Measurements from ENCODE around the gene SCUBE2. TPM values are rescaled to one million over a fixed set of nuclear protein-coding genes. Genes with fewer than 3 reads are reported as not detected.

Gene SCUBE2
- total and polyA plus RNA-seq, 3 donors from 2014 or later = 3.5 to 10.5 (median 5.0) TPM

DNA sequence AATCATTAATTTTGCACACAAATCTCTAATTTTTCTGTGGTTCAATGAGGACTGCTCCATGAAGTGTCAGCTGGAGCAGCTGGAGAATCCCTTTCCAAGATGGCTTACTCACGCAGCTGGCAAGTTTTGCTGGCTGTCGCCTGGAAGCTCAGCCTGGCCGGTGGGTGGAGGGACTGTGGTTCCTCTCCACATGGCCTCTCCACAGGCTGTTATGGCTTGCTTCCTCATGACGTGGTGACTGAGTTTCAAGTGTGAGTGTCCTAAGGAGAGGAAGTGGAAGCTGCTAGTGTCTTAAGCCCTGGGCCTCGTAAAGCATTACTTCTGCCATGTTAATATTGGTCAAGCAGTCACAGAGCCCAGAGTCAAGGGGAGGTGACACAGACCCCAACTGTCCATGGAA, 73.6 kb downstream of the SCUBE2 start:
- TF ChIP-seq, protein P1, sequence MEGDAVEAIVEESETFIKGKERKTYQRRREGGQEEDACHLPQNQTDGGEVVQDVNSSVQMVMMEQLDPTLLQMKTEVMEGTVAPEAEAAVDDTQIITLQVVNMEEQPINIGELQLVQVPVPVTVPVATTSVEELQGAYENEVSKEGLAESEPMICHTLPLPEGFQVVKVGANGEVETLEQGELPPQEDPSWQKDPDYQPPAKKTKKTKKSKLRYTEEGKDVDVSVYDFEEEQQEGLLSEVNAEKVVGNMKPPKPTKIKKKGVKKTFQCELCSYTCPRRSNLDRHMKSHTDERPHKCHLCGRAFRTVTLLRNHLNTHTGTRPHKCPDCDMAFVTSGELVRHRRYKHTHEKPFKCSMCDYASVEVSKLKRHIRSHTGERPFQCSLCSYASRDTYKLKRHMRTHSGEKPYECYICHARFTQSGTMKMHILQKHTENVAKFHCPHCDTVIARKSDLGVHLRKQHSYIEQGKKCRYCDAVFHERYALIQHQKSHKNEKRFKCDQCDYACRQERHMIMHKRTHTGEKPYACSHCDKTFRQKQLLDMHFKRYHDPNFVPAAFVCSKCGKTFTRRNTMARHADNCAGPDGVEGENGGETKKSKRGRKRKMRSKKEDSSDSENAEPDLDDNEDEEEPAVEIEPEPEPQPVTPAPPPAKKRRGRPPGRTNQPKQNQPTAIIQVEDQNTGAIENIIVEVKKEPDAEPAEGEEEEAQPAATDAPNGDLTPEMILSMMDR (IDR thresholded peaks at IDR 0.05) = no peak
- TF ChIP-seq POLR2A (IDR thresholded peaks at IDR 0.05) = no peak
- DNase-seq = peak; percentile 29
- 86% methylated on average over 5 of the region's 5 CpGs for WGBS, 2 donors
- Histone ChIP-seq H3K27me3 (no peaks in the 10 kb centered on the region), H3K36me3 (ENCODE audit: low read depth, missing control alignments) (no peaks in the 10 kb centered on the region), H3K27ac (no peak overlapping the region), H3K9me3 (no peaks in the 10 kb centered on the region), H3K4me1 (no peaks in the 10 kb centered on the region), H3K4me3 (no peak overlapping the region)
- intact Hi-C loops (cut with DNase I; ENCODE audit: low total_unique reads) = loop anchor here (5.0 kb wide), 1 partner anchor 120 kb away; no protein-coding TSS in a partner anchor

DNA sequence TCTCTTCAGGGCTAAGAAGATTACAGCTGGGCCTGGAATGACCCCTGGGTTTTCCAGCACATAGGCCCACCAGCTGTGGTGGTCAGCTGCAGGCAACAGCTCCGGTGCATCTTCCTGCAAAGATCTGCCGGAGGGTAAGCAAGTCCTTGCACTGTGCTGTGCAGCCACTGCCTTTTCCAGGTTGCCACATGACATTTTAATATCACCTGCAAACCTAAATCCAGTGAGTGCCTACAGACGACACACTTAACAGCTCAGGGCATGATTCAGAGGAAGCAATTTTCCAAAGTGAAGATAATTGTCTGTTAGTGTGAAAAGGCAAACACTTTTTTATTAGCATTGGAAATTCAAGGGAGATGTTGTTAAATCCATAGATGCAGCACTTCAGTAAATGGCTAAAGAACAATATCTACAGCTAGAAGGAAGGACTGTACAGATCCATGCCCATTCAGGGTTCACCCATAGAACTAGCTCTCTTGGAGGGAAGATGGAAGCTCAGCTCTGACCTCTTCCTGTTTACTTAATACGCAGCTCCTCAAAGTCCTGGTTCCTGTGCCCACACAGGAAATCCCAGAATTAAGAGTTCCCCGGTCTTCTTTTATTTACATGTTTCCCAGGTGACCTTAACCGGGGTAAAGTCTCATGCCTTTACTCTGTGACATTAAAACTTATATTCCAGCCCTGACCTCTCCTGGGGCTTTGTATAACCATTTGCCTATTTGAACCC, 74.3 kb downstream of the SCUBE2 start:
- DNase-seq = no peak
- 87 to 89% methylated on average over 6 of the region's 6 CpGs for WGBS, 2 donors

DNA sequence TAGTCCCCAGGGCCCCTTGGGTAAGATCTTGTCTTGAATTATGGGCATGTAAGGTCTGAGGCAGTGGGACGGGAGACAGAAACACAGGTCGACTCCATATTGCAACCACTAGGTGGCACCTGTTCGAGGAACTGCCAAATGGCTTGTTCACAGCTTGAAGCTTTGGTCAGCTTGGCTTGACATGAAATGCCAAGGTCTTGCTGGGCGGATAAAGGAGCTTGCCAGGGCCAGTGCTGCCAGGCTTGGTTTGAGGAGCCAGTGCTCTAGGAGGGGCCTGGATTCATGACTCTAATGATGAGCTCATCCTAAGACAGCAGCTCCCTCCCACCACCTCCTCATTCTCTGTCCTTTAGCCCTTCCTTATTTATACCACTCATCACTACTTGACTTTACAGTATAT, 75.7 kb downstream of the SCUBE2 start:
- Histone ChIP-seq H3K27me3 (no peaks in the 10 kb centered on the region), H3K4me1 (no peaks in the 10 kb centered on the region), H3K9me3 (no peaks in the 10 kb centered on the region), H3K27ac (no peak overlapping the region), H3K36me3 (ENCODE audit: low read depth, missing control alignments) (no peaks in the 10 kb centered on the region), H3K4me3 (no peak overlapping the region)
- intact Hi-C loops (cut with DNase I; ENCODE audit: low total_unique reads) = loop anchor here (5.0 kb wide), 1 partner anchor 122 kb away; no protein-coding TSS in a partner anchor
- TF ChIP-seq, protein P1 (IDR thresholded peaks at IDR 0.05) = peak; percentile 49 to 72 (median 64)
- no peak for TF ChIP-seq POLR2A (IDR thresholded peaks at IDR 0.05)
- WGBS, 2 donors = 31 to 40% methylated on average over 3 to 4 of the region's 4 CpGs
- DNase-seq = peak; percentile 77

More for the DNA sequence above, 74.3 kb downstream of the SCUBE2 start:
- Histone ChIP-seq H3K4me3 (no peak overlapping the region), H3K9me3 (no peaks in the 10 kb centered on the region), H3K4me1 (no peaks in the 10 kb centered on the region), H3K27ac (no peak overlapping the region), H3K36me3 (ENCODE audit: low read depth, missing control alignments) (no peaks in the 10 kb centered on the region), H3K27me3 (no peaks in the 10 kb centered on the region)
- TF ChIP-seq, protein P1 (IDR thresholded peaks at IDR 0.05) = no peak
- TF ChIP-seq POLR2A (IDR thresholded peaks at IDR 0.05) = no peak
- intact Hi-C loops (cut with DNase I; ENCODE audit: low total_unique reads) = loop anchor here (5.0 kb wide), 1 partner anchor 120 kb away; no protein-coding TSS in a partner anchor

DNA sequence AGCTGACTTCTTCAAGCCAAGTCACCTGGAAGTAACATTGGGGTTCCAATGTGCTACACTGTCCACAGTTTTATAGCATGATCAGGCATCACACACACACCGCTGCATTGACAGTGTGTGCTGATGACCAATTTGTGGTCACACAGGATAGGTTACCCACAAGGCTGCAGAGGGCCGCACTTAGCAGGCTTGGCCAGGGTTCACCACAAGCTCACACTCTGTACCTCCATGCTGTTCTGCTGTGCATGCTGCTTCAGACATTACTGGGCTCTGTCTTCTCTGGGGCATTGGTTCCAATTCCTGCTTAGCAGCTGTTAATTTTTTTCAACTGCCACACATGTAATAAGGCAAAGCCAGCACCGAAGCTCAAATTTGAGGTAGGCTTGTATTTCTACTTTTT, 76.6 kb downstream of the SCUBE2 start:
- no peaks in the 10 kb centered on the region for H3K4me1 ChIP-seq
- no peak overlapping the region for H3K27ac ChIP-seq
- no peak for DNase-seq
- intact Hi-C loops (cut with DNase I; ENCODE audit: low total_unique reads) = loop anchor here (5.0 kb wide), 1 partner anchor 122 kb away; no protein-coding TSS in a partner anchor
- H3K36me3 ChIP-seq (ENCODE audit: low read depth, missing control alignments) = no peaks in the 10 kb centered on the region
- no peak overlapping the region for H3K4me3 ChIP-seq
- TF ChIP-seq POLR2A (IDR thresholded peaks at IDR 0.05) = no peak
- TF ChIP-seq, protein P1 (IDR thresholded peaks at IDR 0.05) = no peak
- no peaks in the 10 kb centered on the region for H3K27me3 ChIP-seq
- no peaks in the 10 kb centered on the region for H3K9me3 ChIP-seq
- 92 to 98% methylated on average over 3 of the region's 3 CpGs for WGBS, 2 donors

All from testis (tissue), 3 donors.